HepG2 (cell line): ENCODE results near the gene AURKA.

Source experiments
- HNRNPL ChIP-seq: fragments of 200-400 bp; formaldehyde crosslinking; IDR thresholded peaks from 2 replicates; pipeline ENCODE4 v1.6.1; 2017; ENCODE audit warnings: mild to moderate bottlenecking, low read depth, low read length
- KDM3A ChIP-seq: IDR thresholded peaks from 2 replicates; pipeline ENCODE4 v1.6.1; 2018; ENCODE audit warnings: low read depth, missing compliant biosample characterization
- NBN ChIP-seq: fragments of 450-650 bp; conservative IDR thresholded peaks from 2 replicates; pipeline ENCODE4 v1.6.1; 2017
- REST ChIP-seq, 2 experiments: IDR thresholded peaks; 2 replicates each; pipeline ENCODE4 v1.6.1; 2011 to 2012; ENCODE audit warnings: low read length in 2 of 2, borderline replicate concordance in 1 of 2, low read depth in 1 of 2, mild to moderate bottlenecking in 1 of 2, moderate library complexity in 1 of 2
- SSRP1 ChIP-seq: IDR thresholded peaks from 2 replicates; pipeline ENCODE4 v1.6.1; 2016; ENCODE audit warnings: control low read depth
- TP53 ChIP-seq: sonication (generic); formaldehyde crosslinking; conservative IDR thresholded peaks from 2 replicates; pipeline ENCODE4 v1.4.0; 2020; ENCODE audit warnings: missing genetic modification reagents
- ZNF142 ChIP-seq: sonication (generic); formaldehyde crosslinking; IDR thresholded peaks from 2 replicates; pipeline ENCODE4 v1.4.0; 2020; ENCODE audit warnings: missing genetic modification reagents
- ZNF350 ChIP-seq: sonication (generic); formaldehyde crosslinking; IDR thresholded peaks from 2 replicates; pipeline ENCODE4 v1.4.0; 2020; ENCODE audit warnings: mild to moderate bottlenecking, low read depth, missing genetic modification reagents, borderline replicate concordance
- ZNF614 ChIP-seq: IDR thresholded peaks from 2 replicates; pipeline ENCODE4 v1.6.1; 2018; ENCODE audit warnings: missing biosample characterization, missing genetic modification reagents, inconsistent platforms, borderline replicate concordance
- TF ChIP-seq, protein P1 (sequence below): sonication (generic); formaldehyde crosslinking; IDR thresholded peaks from 2 replicates; pipeline ENCODE4 v1.4.0; 2020; ENCODE audit warnings: mild to moderate bottlenecking, missing genetic modification reagents, borderline replicate concordance
- TF ChIP-seq, protein P2 (sequence below): sonication (generic); formaldehyde crosslinking; IDR thresholded peaks from 2 replicates; pipeline ENCODE4 v1.8.1; 2023; ENCODE audit warnings: missing genetic modification reagents, inconsistent platforms, borderline replicate concordance

DNA sequence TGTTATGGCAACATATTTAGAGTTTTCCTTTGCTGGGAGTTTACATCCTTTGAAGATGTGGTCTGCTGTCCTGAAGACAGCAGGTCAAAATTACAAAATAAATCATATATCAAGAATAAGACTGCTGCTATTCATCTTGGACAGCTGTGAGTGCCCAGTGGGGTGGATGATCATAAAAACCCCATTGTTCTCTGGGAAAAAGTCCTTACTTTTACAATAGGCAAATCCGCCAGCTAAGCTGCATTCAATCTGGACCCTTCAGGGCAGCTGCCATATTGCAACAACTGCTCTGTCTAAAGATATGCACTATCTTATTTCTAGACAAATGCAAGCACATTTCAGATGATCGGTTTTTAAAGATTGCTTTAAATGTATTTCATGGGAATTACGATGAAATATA lies 39.5 kb upstream of the AURKA start:
- TF ChIP-seq NBN (no peak), ZNF142 (CRISPR knock-in tag) (no peak), ZNF350 (CRISPR knock-in tag) (no peak), SSRP1 (CRISPR knock-in tag) (no peak), KDM3A (CRISPR knock-in tag) (no peak), REST (IDR thresholded peaks at IDR 0.05; ENCODE audit: borderline replicate concordance in 1 of 2, low read depth in 1 of 2, low read length in 2 of 2) (no peak), HNRNPL (no peak), TP53 (CRISPR knock-in tag) (no peak), ZNF614 (CRISPR knock-in tag) (no peak)
- TF ChIP-seq, protein P1, sequence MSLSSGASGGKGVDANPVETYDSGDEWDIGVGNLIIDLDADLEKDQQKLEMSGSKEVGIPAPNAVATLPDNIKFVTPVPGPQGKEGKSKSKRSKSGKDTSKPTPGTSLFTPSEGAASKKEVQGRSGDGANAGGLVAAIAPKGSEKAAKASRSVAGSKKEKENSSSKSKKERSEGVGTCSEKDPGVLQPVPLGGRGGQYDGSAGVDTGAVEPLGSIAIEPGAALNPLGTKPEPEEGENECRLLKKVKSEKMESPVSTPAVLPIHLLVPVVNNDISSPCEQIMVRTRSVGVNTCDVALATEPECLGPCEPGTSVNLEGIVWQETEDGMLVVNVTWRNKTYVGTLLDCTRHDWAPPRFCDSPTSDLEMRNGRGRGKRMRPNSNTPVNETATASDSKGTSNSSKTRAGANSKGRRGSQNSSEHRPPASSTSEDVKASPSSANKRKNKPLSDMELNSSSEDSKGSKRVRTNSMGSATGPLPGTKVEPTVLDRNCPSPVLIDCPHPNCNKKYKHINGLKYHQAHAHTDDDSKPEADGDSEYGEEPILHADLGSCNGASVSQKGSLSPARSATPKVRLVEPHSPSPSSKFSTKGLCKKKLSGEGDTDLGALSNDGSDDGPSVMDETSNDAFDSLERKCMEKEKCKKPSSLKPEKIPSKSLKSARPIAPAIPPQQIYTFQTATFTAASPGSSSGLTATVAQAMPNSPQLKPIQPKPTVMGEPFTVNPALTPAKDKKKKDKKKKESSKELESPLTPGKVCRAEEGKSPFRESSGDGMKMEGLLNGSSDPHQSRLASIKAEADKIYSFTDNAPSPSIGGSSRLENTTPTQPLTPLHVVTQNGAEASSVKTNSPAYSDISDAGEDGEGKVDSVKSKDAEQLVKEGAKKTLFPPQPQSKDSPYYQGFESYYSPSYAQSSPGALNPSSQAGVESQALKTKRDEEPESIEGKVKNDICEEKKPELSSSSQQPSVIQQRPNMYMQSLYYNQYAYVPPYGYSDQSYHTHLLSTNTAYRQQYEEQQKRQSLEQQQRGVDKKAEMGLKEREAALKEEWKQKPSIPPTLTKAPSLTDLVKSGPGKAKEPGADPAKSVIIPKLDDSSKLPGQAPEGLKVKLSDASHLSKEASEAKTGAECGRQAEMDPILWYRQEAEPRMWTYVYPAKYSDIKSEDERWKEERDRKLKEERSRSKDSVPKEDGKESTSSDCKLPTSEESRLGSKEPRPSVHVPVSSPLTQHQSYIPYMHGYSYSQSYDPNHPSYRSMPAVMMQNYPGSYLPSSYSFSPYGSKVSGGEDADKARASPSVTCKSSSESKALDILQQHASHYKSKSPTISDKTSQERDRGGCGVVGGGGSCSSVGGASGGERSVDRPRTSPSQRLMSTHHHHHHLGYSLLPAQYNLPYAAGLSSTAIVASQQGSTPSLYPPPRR = no peak
- TF ChIP-seq, protein P2, sequence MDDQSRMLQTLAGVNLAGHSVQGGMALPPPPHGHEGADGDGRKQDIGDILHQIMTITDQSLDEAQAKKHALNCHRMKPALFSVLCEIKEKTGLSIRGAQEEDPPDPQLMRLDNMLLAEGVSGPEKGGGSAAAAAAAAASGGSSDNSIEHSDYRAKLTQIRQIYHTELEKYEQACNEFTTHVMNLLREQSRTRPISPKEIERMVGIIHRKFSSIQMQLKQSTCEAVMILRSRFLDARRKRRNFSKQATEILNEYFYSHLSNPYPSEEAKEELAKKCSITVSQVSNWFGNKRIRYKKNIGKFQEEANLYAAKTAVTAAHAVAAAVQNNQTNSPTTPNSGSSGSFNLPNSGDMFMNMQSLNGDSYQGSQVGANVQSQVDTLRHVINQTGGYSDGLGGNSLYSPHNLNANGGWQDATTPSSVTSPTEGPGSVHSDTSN (CRISPR knock-in tag) = no peak
